ENCODE measurements around the gene NADSYN1.

Gene NADSYN1

DNA sequence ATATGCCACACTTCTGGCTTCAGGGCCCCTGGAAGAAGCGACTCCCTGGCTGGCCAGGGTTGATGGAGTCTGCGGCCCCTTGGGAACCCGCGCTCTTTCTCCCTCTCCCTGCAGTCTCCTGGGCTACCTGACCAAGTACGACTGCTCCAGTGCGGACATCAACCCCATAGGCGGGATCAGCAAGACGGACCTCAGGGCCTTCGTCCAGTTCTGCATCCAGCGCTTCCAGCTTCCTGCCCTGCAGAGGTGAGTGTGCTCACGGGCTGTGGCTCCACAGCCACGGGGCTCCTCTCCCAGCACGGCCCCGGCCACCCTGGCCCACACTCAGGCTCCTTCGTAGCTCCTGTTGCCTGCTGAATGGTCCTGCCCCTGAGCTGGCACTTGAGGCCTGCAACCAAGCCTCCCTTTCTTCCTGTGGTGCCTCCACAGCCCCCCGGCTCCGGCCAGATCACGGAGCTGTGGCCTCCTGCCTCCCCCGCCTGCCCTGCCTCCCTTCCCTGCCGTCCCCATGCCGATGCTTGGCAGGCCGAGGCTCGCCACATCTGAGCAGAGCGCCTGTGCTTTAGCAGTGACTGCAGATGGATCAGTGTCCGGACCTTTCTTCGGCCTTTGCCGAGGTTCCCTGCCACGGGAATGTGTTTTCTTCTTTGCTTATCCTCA is 37.9 kb downstream of the NADSYN1 start:
- H3K27me3 ChIP-seq, result no peaks in the 10 kb centered on the region
- H3K9me3 ChIP-seq, result no peaks in the 10 kb centered on the region
- TF ChIP-seq, protein P1, sequence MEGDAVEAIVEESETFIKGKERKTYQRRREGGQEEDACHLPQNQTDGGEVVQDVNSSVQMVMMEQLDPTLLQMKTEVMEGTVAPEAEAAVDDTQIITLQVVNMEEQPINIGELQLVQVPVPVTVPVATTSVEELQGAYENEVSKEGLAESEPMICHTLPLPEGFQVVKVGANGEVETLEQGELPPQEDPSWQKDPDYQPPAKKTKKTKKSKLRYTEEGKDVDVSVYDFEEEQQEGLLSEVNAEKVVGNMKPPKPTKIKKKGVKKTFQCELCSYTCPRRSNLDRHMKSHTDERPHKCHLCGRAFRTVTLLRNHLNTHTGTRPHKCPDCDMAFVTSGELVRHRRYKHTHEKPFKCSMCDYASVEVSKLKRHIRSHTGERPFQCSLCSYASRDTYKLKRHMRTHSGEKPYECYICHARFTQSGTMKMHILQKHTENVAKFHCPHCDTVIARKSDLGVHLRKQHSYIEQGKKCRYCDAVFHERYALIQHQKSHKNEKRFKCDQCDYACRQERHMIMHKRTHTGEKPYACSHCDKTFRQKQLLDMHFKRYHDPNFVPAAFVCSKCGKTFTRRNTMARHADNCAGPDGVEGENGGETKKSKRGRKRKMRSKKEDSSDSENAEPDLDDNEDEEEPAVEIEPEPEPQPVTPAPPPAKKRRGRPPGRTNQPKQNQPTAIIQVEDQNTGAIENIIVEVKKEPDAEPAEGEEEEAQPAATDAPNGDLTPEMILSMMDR (IDR thresholded peaks at IDR 0.05), result no peak
- H3K27ac ChIP-seq, result no peak overlapping the region
- H3K4me3 ChIP-seq (ENCODE audit: low read depth in 1 of 2, low read length in 1 of 2), result no peak overlapping the region
- H3K4me1 ChIP-seq (ENCODE audit: control insufficient read depth in 1 of 2, insufficient read depth in 1 of 2, low read depth in 1 of 2, low read length in 1 of 2), result no peaks in the 10 kb centered on the region
- peaks cover 97% of the 10 kb centered on the region for H3K36me3 ChIP-seq

GRCh38 chr11:71491531-71491930 is 38.5 kb downstream of the NADSYN1 start:
- TF ChIP-seq, protein P1 (IDR thresholded peaks at IDR 0.05), result no peak
- no peak overlapping the region for H3K27ac ChIP-seq
- H3K4me3 ChIP-seq (ENCODE audit: low read depth in 1 of 2, low read length in 1 of 2), result no peak overlapping the region
- H3K36me3 ChIP-seq, result peaks cover 97% of the 10 kb centered on the region
- no peaks in the 10 kb centered on the region for H3K9me3 ChIP-seq
- no peaks in the 10 kb centered on the region for H3K27me3 ChIP-seq
- no peaks in the 10 kb centered on the region for H3K4me1 ChIP-seq (ENCODE audit: control insufficient read depth in 1 of 2, insufficient read depth in 1 of 2, low read depth in 1 of 2, low read length in 1 of 2)

- H3K36me3 ChIP-seq, result peaks cover 99% of the 10 kb centered on the region
- TF ChIP-seq, protein P1 (IDR thresholded peaks at IDR 0.05), result no peak
- H3K9me3 ChIP-seq, result no peaks in the 10 kb centered on the region
- no peaks in the 10 kb centered on the region for H3K27me3 ChIP-seq
- no peak overlapping the region for H3K27ac ChIP-seq
- H3K4me3 ChIP-seq (ENCODE audit: low read depth in 1 of 2, low read length in 1 of 2), result no peak overlapping the region
- no peaks in the 10 kb centered on the region for H3K4me1 ChIP-seq (ENCODE audit: control insufficient read depth in 1 of 2, insufficient read depth in 1 of 2, low read depth in 1 of 2, low read length in 1 of 2)
Observed at GRCh38 chr11:71491940-71492339, 38.9 kb downstream of the NADSYN1 start.

DNA sequence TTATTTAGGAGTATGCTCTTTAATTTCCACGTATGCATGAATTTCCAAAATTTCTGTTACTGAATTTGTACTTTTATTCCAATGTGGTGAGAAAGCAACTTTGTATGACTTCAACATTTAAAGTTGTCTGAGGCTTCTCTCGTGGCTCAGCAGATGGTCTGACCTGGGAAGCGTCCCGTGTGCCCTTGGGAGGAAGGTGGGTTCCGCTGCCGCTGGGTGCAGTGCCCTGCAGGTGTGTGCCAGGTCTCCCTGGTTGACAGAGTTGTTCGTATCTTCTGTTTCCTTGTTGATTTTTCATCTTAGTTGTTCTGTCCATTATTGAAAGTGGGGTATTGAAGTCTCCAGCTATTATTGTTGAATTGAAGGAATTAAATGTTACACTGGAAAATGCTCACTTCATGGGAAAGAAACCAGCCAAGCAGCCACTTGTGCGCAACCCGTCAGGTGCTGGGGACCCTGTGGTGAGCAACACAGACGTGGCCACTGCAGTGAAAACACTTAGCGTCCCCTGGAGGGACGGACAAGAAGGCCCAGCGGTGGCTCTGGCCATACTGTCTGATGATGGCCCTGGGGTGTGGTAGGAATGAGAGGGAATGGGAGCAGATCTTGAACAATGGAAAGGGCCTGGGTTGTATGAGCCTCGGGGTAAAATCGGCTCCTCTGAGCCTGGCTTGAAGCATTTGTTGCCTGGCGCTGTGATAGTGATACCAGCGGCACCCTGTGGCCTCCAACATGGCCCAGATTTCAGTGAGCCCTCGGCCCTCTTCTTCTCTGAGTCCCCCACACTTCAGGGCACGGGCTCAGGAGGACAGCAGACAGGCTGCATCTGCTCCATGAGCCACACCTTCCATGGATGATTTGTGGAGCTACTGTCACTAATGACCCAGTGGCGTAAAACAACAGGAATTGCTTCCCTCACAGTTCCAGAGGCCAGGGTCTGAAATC is 42.6 kb downstream of the NADSYN1 start:
- no peaks in the 10 kb centered on the region for H3K4me1 ChIP-seq (ENCODE audit: control insufficient read depth in 1 of 2, insufficient read depth in 1 of 2, low read depth in 1 of 2, low read length in 1 of 2)
- no peak overlapping the region for H3K4me3 ChIP-seq (ENCODE audit: low read depth in 1 of 2, low read length in 1 of 2)
- no peaks in the 10 kb centered on the region for H3K9me3 ChIP-seq
- H3K27me3 ChIP-seq, result no peaks in the 10 kb centered on the region
- no peak overlapping the region for H3K27ac ChIP-seq
- TF ChIP-seq, protein P1 (IDR thresholded peaks at IDR 0.05), result no peak
- peaks cover 100% of the 10 kb centered on the region for H3K36me3 ChIP-seq

- no peaks in the 10 kb centered on the region for H3K27me3 ChIP-seq
- H3K9me3 ChIP-seq, result no peaks in the 10 kb centered on the region
- H3K27ac ChIP-seq, result no peak overlapping the region
- no peaks in the 10 kb centered on the region for H3K4me1 ChIP-seq (ENCODE audit: control insufficient read depth in 1 of 2, insufficient read depth in 1 of 2, low read depth in 1 of 2, low read length in 1 of 2)
- TF ChIP-seq, protein P1 (IDR thresholded peaks at IDR 0.05), result no peak
- H3K4me3 ChIP-seq (ENCODE audit: low read depth in 1 of 2, low read length in 1 of 2), result no peak overlapping the region
- H3K36me3 ChIP-seq, result peaks cover 100% of the 10 kb centered on the region
Observed at GRCh38 chr11:71496421-71496820, 43.4 kb downstream of the NADSYN1 start.
